ENCODE results near the gene ADGRV1.

- TF ChIP-seq CTCF (IDR thresholded peaks at IDR 0.05): no peak
- TF ChIP-seq POLR2A (IDR thresholded peaks at IDR 0.05): no peak
Observed at GRCh38 chr5:91130759-91131158, 572.2 kb downstream of the ADGRV1 start.

Data from thyroid gland (tissue), 4 donors.